Fibroblast of peridontal ligament (primary cell): Measurements from ENCODE around the gene TSGA10.
A peak's percentile ranks its signal among the peaks of the same experiment; 100 is the strongest.
"Not testable (repeated sequence)": the region's sequence is repeated elsewhere in the genome, so short reads cannot be mapped to it uniquely, and the experiment has no call there.

Source experiments
- DNase-seq: peaks from one replicate; pipeline ENCODE4 v3.0.0-alpha.2; 2010; ENCODE audit errors: extremely low read depth

The TSGA10 gene

GRCh38 chr2:99079226-99079625 lies 75.5 kb downstream of the TSGA10 start:
- DNase-seq: peak; percentile 6

DNA sequence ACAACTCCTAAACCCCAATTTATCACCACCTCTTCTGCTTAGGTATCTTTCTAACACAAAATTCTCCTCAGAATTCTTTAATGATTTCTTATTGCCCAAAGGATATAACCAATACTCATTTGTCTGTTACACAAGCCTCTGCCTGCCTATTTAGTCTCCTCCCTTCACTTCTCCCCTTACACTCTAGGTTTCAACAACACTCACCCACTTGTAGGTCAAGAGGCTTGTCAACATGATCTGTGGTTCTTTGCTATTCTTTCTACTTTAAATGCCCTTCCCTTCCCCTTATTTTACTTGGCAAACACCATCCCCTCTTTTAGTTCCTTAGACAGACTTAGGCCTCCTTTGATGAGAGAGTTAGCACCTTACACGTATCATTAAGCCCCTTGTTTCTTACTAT lies 82.2 kb downstream of the TSGA10 start:
- DNase-seq: no peak

- no peak for DNase-seq
Observed at GRCh38 chr2:99067871-99068625, 86.7 kb downstream of the TSGA10 start.

DNA sequence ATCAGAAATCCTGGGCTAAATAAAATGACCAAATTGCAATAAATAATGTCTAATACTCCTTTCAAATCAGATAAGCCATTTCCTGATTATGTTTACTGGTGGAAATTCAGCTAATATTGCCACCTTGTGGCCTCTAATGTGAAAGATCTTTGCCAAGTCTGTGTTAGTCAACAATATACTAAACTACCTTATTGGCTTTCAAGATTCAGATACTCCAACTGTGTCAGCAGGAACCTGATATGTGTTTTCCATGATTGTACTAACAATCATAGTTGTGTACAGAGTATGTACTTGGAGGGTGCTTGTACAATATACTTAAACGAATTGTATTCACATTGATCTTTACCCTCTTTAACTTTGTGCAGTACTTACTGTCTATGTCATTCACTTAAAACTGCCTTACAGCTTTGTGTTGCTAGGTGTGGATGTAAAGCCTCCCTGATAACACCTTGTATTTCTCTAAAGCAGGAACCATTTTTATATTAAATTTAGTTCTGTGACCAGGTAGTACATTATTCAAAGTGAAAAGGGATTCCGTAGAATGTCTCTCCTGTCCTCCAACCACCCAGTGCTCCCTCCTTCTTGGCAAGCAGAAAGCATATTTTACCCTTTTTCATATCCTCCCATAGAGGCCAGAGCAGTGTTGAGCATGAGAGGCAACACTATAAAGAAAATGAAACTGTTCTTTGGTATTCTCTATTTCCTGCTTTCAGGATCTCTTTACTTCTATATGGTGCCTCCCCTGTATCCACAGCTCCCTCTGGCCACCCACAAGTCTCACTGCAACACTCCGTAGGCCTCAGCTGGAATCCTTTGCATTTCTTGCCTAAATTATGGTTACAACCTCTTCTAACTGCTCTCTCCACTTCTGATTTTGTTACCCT lies 88.4 kb downstream of the TSGA10 start:
- DNase-seq: peak; percentile 76

- DNase-seq: not testable (repeated sequence)
Observed at GRCh38 chr2:99049187-99049586, 105.6 kb downstream of the TSGA10 start.

GRCh38 chr2:99040736-99041300 lies 113.9 kb downstream of the TSGA10 start:
- DNase-seq: peak; percentile 29

DNA sequence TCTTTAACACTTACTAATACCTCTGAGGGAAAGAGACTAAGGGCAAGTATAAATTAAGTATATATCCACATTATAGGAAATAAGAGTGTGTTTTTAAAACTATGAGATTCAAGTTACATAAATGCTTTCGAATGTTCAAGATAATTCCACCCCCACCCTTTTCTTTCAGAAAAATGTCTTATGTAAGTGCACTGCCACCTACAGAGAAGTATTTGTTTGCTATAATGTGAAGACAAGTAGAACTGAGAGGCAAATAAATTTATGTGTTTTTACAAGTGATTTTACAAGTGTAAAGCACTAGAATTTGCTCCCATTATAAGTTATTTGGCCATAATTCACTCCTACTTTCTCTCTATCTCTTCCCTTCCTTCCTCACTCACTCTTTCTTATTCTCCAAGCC lies 118.8 kb downstream of the TSGA10 start:
- peak; percentile 21 for DNase-seq

DNA sequence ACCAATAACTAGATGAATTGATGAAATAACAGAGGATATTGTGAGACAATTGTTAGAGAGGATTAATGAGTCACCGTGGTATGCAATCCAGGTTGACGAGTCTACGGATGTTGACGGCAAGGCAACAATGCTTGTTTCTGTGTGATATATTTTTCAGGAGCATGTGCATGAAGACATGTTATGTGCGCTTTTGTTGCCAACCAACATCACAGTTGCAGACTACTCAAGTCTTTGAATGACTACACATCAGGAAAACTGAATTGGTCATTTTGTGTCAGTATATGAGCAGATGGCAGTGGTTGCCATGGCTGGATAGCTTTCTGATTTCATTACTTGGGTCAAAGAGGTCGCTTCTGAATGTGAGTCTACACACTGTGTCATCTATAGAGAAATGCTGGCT lies 122.0 kb downstream of the TSGA10 start:
- no peak for DNase-seq

- no peak for DNase-seq
Observed at GRCh38 chr2:99032001-99032400, 122.7 kb downstream of the TSGA10 start.

DNA sequence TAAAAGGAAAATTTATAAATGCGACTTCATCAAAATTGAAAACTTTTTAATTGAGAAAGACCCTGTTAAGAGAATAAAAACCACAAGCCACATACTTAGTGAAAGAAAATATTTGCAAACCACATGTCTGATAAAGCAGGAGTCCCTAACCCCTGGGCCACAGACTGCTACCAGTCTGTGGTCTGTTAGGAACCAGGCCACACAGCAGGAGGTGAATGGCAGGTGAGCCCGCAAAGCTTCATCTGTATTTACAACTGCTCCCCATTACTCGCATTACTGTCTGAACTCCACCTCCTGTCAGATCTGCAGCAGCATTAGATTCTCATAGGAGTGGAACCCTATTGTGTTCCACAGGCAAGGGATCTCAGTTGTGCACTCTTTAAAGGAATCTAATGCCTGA lies 123.3 kb downstream of the TSGA10 start:
- no peak for DNase-seq

DNA sequence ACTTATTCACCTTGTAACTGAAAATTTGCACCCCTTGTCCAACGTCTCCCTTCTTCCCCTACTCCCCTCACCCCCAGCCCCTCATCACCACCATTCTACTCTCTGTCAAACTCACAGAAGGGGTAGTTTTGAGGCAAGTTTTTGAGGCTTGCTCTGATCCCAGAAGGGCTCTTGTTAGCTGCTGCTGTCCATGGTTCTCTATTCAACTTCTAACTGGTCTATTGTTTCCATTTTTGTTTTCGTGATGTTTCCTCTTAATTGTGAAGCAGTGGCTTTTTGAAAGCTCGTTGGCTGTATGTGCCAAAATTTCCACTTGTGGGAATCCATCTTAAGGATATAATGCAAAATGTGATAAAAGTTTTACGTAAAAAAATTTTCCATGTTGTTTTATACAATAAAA lies 126.2 kb downstream of the TSGA10 start:
- DNase-seq: no peak

DNA sequence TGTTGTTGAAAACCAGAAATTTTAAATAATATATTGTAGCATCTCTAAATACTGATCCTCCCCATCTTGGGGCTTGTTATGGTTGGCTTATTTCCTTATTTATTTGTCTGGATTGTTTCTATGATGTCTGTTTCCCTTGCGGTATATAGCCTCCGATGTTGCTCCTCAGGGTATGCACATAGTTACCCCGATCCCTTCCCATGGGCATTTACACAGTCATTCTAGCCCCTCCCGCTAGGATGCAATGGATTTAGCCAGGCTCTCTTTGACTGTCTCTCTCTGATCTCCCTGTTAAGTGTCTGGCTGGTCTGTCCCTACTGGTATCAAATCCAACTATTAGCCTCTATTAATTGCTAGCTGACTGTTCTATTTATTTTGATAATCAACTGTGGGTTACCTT lies 126.9 kb downstream of the TSGA10 start:
- DNase-seq: no peak

GRCh38 chr2:99000708-99001107 lies 154.0 kb downstream of the TSGA10 start:
- no peak for DNase-seq

DNA sequence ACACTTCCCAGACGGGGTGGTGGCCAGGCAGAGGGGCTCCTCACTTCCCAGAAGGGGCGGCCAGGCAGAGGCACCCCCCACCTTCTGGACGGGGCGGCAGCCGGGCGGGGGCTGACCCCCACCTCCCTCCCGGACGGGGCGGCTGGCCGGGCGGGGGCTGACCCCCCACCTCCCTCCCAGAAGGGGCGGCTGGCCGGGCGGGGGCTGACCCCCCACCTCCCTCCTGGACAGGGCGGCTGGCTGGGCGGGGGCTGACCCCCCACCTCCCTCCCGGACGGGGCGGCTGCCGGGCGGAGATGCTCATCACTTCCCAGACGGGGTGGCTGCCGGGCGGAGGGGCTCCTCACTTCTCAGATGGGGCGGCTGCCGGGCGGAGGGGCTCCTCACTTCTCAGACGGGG lies 166.0 kb downstream of the TSGA10 start:
- DNase-seq: not testable (repeated sequence)

GRCh38 chr2:98985905-98986666 lies 168.7 kb downstream of the TSGA10 start:
- no peak for DNase-seq

DNA sequence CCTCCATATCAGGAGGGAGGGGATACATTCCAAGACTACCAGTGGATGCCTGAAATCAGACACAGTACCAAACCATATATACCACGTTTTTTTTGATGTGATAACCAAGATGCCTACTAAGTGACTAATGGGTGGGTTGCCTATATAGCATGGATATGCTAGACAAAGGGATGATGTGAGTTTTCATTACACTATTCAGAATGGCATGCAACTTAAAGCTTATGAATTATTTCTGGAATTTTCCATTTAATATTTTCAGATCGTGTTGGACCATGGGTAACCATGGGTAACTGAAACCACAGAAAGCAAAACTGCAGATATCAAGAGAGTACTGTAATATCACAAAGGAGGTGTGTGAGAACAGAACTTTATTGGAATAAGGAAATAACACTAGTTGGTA lies 179.1 kb downstream of the TSGA10 start:
- no peak for DNase-seq

DNA sequence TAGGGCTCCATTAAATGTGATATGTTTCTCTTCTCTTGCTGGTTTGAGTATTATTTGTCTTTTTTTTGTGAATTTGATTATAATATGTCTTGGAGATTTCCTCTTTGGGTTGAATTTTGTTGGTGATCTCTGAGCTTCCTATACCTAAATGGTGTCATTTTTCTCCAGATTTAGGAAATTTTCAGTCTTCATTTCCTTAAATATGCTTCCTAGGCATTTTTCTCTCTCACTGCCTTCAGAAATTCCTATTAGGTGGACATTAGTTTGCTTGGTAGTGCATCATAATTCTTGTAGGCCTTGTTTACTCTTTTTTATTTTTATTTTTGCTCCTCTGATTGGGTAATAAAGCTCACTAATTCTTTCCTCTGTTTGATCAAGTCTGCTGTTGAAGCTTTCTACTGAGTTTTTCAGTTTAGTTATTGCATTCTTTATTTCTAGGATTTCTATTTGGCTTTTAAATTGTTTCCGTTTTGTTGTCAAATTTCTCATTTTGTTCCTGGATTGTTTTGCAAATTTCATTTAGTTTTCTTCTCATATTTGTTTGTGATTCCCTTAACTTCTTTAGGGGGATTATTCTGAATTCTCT lies 182.1 kb downstream of the TSGA10 start:
- no peak for DNase-seq

DNA sequence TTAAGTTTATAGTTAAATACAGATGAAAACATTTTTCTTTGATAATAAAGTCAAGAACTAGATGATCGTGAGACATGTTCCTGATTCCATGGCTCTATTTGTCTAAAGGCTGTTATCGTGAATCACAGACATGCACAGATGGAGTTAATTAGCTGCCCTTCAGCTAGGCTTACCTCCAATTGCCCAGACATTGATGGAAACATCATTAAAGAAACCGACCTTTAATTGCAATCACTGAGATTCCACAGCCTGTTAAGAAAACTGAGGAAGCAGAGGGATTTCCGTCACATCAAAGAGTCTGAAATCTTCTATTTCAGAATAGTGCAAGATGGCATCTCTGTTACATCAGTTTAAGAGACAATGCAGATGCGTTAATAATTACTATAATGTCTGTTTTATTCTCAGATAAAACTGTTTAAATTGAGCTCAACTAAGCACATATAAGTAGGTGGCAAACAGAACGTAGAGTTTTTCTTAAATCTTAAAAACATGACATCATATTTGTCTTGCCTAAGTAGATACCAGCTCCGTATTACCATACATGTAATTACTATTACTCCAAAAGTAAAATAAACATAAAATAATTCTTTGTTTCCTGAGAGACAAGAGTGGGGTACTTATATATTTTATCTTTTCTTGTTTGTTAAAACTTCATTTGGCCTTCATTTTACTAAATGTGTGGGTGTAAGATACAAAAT lies 194.8 kb downstream of the TSGA10 start:
- peak; percentile 10 for DNase-seq

DNA sequence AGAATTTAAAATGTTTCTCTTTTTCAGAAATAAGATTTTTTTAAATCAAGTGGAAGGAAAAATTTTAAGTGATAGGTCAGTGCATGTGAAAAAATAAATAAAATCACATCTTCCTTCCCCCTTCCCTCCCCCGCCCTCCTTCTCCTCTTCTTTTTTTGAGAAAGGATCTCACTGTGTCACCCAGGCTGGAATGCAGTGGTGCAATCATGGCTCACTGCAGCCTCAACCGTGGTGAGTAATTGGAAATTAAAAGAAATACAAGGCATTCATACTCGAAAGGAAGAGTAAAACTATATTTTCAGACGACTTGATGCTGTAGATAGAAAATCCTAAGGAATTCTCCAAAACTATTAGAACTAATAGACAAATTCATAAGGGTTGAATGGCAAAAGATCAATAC lies 201.8 kb downstream of the TSGA10 start:
- peak; percentile 11 for DNase-seq

DNA sequence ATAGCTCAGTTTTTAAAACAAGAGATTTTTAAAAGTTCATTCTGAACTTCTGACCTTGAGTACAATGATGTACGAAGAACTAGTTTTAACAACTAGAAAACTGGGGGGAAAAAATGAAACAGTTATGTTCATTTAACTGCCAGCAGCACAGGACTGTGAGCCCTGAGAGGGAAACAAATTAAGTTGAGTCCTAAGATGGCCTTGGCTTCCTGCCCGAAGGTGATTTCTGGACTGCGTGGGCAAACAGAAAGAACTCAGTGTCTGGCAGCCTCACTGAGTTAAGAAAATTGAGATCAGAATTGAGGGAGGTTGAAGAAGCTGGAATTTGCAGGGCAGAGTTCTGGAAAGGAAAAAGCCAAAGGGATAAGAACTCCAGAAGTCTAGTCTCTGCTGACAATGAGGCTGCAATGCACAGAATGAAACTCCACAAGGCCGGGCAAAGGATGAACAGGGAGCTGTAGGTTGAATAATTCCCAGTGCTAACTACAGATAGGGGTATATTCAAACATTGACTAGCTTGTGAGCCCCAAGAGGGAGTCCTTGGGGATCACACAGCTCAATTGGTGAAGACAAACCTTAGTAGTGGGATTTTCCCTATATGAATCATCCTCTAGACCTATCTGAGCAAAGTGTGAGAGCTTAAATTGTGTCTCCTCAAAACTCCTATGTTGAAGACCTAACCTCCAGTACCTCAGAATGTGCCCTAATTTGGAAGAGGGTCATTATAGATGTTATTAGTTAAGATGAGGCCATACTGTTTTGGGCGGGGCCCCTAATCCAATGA lies 205.6 kb downstream of the TSGA10 start:
- no peak for DNase-seq
